ENCODE measurements around the gene ICA1.
"Not testable (repeated sequence)": the region's sequence is repeated elsewhere in the genome, so short reads cannot be mapped to it uniquely, and the experiment has no call there.

Gene ICA1

DNA sequence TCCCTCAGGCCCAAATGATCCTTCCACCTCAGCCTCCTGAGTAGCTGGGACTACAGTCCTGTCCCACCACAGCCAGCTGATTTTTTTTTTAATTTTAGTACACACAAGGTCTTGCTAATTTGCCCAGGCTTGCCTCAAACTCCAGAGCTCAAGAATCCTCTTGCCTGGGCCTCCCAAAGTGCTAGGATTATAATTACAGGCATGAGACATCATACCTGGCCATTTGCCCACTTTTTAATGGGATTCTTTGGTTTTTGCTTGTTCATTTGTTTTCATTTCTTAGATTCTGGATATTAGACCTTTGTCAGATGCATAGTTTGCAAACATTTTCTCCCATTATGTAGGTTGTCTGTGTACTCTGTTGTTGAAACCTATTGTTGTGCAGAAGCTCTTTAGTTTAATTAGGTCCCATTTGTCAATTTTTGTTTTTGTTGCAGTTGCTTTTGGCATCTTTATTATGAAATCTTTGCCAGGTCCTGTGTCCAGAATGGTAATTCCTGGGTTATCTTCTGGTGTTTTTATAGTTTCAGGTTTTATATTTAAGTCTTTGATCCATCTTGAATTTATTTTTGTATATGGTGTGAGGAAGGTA lies 198.2 kb downstream of the ICA1 start:
- POLR2A ChIA-PET = no interaction called here
- TF ChIP-seq, protein P1, sequence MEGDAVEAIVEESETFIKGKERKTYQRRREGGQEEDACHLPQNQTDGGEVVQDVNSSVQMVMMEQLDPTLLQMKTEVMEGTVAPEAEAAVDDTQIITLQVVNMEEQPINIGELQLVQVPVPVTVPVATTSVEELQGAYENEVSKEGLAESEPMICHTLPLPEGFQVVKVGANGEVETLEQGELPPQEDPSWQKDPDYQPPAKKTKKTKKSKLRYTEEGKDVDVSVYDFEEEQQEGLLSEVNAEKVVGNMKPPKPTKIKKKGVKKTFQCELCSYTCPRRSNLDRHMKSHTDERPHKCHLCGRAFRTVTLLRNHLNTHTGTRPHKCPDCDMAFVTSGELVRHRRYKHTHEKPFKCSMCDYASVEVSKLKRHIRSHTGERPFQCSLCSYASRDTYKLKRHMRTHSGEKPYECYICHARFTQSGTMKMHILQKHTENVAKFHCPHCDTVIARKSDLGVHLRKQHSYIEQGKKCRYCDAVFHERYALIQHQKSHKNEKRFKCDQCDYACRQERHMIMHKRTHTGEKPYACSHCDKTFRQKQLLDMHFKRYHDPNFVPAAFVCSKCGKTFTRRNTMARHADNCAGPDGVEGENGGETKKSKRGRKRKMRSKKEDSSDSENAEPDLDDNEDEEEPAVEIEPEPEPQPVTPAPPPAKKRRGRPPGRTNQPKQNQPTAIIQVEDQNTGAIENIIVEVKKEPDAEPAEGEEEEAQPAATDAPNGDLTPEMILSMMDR (IDR thresholded peaks at IDR 0.05; ENCODE audit: insufficient read depth, low read length, missing control alignments) = no peak
- no peak for DNase-seq (ENCODE audit: low read depth, low spot score)
- CTCF ChIA-PET = interaction anchor here (1.3 kb wide), 1 partner anchor 383 kb away, joined by 3 read pairs; no protein-coding TSS in a partner anchor
- H3K4me3 ChIP-seq (ENCODE audit: low read depth, low read length) = no peak overlapping the region

DNA sequence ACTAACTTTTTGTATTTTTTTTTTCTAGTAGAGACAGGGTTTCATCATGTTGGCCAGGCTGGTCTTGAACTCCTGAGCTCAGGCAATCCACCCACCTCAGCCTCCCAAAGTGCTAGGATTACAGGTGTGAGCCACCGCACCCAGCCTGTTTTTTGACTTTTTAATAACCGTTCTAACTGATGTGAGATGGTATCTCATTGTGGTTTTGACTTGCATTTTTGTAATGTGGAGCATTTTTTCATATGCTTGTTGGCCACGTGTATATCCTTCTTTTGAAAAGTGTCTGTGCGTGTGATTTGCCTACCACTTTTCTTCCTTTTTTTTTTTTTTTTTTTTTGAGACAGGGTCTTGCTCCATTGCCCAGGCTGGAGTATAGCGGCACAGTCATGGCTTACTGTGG lies 198.7 kb downstream of the ICA1 start:
- POLR2A ChIA-PET; H3K4me3 ChIP-seq (ENCODE audit: low read depth, low read length); DNase-seq (ENCODE audit: low read depth, low spot score): not testable (repeated sequence)
- CTCF ChIA-PET = interaction anchor here (1.3 kb wide), 1 partner anchor 382 kb away, joined by 3 read pairs; no protein-coding TSS in a partner anchor
